DND-41 (cell line): ENCODE measurements around the gene GDPD4.

Experiments used
- ATAC-seq: fragments of 200-7000 bp; cut with Tn5 transposase; 3 replicates; pipeline ENCODE4 v1.9.1; 2021; ENCODE audit warnings: low read depth; ENCODE audit not compliant: insufficient read depth
- DNase-seq: peaks from one replicate; pipeline ENCODE4 v3.0.0-alpha.2; 2020
- H2AFZ ChIP-seq: 2 replicates; pipeline ENCODE4 v1.6.0; 2012; ENCODE audit warnings: low read depth, low read length
- H3K27ac ChIP-seq: 2 replicates; pipeline ENCODE4 v1.5.1; 2012; ENCODE audit warnings: low read length, inconsistent platforms
- H3K27me3 ChIP-seq: fragments of 200-600 bp; sonication (generic); 2 replicates; pipeline ENCODE4 v1.6.0; 2012; ENCODE audit warnings: low read length, mild to moderate bottlenecking, inconsistent platforms; ENCODE audit not compliant: insufficient read depth, poor library complexity
- H3K36me3 ChIP-seq: 2 replicates; pipeline ENCODE4 v1.5.1; 2012; ENCODE audit warnings: low read length, inconsistent platforms; ENCODE audit not compliant: insufficient read depth
- H3K4me1 ChIP-seq: 2 replicates; pipeline ENCODE4 v1.5.1; 2012; ENCODE audit warnings: mild to moderate bottlenecking, low read length; ENCODE audit not compliant: insufficient read depth
- H3K4me2 ChIP-seq: 2 replicates; pipeline ENCODE4 v1.6.0; 2012; ENCODE audit warnings: mild to moderate bottlenecking, moderate library complexity, low read length, inconsistent platforms; ENCODE audit not compliant: insufficient read depth
- H3K4me3 ChIP-seq, 2 experiments: fragments of 200-600 bp in 1 of 2; shearing (Covaris generic) in 1 of 2; 2 replicates each; pipeline ENCODE4 v1.5.1; 2012 to 2016; ENCODE audit warnings: inconsistent platforms in 2 of 2, low read length in 2 of 2, mild to moderate bottlenecking in 2 of 2, low read depth in 1 of 2, moderate library complexity in 1 of 2
- H3K79me2 ChIP-seq: 2 replicates; pipeline ENCODE4 v1.6.0; 2012; ENCODE audit warnings: low read length, inconsistent platforms; ENCODE audit not compliant: insufficient read depth
- H3K9ac ChIP-seq: 2 replicates; pipeline ENCODE4 v1.6.0; 2012; ENCODE audit warnings: low read depth, mild to moderate bottlenecking, inconsistent platforms, low read length, moderate library complexity
- H3K9me3 ChIP-seq: 2 replicates; pipeline ENCODE4 v1.5.1; 2012; ENCODE audit warnings: low read length, moderate library complexity, mild to moderate bottlenecking, inconsistent platforms; ENCODE audit not compliant: insufficient read depth, severe bottlenecking
- H4K20me1 ChIP-seq: 2 replicates; pipeline ENCODE4 v1.6.0; 2012; ENCODE audit warnings: low read length; ENCODE audit not compliant: insufficient read depth
- CTCF ChIP-seq: IDR thresholded peaks from 2 replicates; pipeline ENCODE4 v1.5.1; 2012; ENCODE audit warnings: borderline replicate concordance, low read length, moderate library complexity, mild to moderate bottlenecking; ENCODE audit not compliant: poor library complexity, severe bottlenecking; ENCODE audit errors: extremely low read depth
- EZH2 ChIP-seq: IDR thresholded peaks from 3 replicates; pipeline ENCODE4 v1.6.1; 2012; ENCODE audit warnings: borderline replicate concordance, low read depth, mild to moderate bottlenecking, moderate library complexity, low read length, inconsistent platforms; ENCODE audit not compliant: severe bottlenecking

Gene GDPD4

GRCh38 chr11:77172666-77172982 lies 128.9 kb downstream of the GDPD4 start:
- ATAC-seq (no peak), DNase-seq (no peak)
- Histone ChIP-seq H3K79me2 (no peaks in the 10 kb centered on the region), H4K20me1 (no peaks in the 10 kb centered on the region; the same call in 1 of the 2 replicates), H2AFZ (no peak overlapping the region), H3K9ac (no peak overlapping the region), H3K27me3 (no peaks in the 10 kb centered on the region), H3K4me2 (no peak overlapping the region), H3K9me3 (no peaks in the 10 kb centered on the region), H3K4me1 (no peaks in the 10 kb centered on the region), H3K36me3 (no peaks in the 10 kb centered on the region), H3K27ac (no peak overlapping the region), H3K4me3 (no peak overlapping the region)
- TF ChIP-seq CTCF (no peak), EZH2 (no peak)

- Histone ChIP-seq H3K9me3 (no peaks in the 10 kb centered on the region), H3K4me2 (no peak overlapping the region), H3K4me1 (no peaks in the 10 kb centered on the region), H3K4me3 (no peak overlapping the region), H3K36me3 (no peaks in the 10 kb centered on the region), H3K27me3 (no peaks in the 10 kb centered on the region), H3K9ac (no peak overlapping the region), H3K27ac (no peak overlapping the region), H4K20me1 (no peaks in the 10 kb centered on the region; the same call in 1 of the 2 replicates), H3K79me2 (no peaks in the 10 kb centered on the region), H2AFZ (no peak overlapping the region)
- ATAC-seq, result no peak
- TF ChIP-seq EZH2 (no peak), CTCF (no peak)
- no peak for DNase-seq
These were observed 129.4 kb downstream of the GDPD4 start for GRCh38 chr11:77171885-77172665.

GRCh38 chr11:77171254-77171653 lies 130.2 kb downstream of the GDPD4 start:
- Histone ChIP-seq H3K79me2 (no peaks in the 10 kb centered on the region), H3K4me3 (no peak overlapping the region), H3K36me3 (no peaks in the 10 kb centered on the region), H3K4me1 (no peaks in the 10 kb centered on the region), H3K9ac (no peak overlapping the region), H4K20me1 (no peaks in the 10 kb centered on the region; the same call in 1 of the 2 replicates), H3K27ac (no peak overlapping the region), H2AFZ (no peak overlapping the region), H3K9me3 (no peaks in the 10 kb centered on the region), H3K27me3 (no peaks in the 10 kb centered on the region), H3K4me2 (no peak overlapping the region)
- TF ChIP-seq CTCF, result no peak
- no peak for TF ChIP-seq EZH2
- no peak for DNase-seq
- no peak for ATAC-seq
